ENCODE measurements around the gene SF3A2.

DNA sequence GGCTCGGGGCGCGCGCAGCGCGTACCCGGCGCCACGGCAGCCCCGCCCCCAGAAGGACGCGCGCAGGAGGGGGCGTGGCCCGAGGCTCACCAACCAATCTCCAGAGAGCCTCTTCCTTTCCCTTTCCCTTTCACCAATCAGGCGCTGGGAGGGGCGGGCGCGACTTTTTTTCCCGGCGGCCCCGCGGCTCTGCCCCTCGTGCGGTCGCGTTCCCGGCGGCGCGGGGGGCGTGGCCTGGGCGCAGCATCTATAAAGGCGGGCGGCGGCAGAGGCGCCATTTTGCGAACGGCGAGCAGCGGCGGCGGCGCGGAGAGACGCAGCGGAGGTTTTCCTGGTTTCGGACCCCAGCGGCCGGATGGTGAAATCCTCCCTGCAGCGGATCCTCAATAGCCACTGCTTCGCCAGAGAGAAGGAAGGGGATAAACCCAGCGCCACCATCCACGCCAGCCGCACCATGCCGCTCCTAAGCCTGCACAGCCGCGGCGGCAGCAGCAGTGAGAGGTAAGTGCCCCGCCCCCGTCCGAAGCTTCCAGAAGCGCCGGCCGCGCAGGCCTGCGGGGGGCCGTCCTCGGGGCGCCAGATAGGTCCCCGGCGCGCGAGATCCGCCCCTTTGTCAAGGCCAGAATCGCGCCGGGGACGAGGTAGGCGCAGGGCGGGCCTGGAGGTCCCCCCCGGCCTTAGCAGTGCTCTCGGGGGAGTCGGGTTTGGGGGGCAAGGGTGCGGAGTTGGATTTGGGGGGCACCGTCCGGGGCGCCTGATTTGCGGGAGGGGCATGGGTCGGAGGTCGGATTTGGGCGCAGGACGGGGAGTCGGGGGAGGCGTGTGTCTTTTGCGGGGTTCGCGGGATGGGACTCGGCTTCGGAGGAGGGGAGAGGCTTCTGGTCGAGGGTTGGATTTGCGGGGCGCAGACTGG is 32.9 kb downstream of the SF3A2 start:
- TF ChIP-seq EZH2 (IDR thresholded peaks at IDR 0.05; ENCODE audit: borderline replicate concordance, low read depth, low read length, severe bottlenecking), result no peak
- peak; percentile 99 for TF ChIP-seq POLR2A (IDR thresholded peaks at IDR 0.05; ENCODE audit: low read depth, low read length)
- TF ChIP-seq, protein P1, sequence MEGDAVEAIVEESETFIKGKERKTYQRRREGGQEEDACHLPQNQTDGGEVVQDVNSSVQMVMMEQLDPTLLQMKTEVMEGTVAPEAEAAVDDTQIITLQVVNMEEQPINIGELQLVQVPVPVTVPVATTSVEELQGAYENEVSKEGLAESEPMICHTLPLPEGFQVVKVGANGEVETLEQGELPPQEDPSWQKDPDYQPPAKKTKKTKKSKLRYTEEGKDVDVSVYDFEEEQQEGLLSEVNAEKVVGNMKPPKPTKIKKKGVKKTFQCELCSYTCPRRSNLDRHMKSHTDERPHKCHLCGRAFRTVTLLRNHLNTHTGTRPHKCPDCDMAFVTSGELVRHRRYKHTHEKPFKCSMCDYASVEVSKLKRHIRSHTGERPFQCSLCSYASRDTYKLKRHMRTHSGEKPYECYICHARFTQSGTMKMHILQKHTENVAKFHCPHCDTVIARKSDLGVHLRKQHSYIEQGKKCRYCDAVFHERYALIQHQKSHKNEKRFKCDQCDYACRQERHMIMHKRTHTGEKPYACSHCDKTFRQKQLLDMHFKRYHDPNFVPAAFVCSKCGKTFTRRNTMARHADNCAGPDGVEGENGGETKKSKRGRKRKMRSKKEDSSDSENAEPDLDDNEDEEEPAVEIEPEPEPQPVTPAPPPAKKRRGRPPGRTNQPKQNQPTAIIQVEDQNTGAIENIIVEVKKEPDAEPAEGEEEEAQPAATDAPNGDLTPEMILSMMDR (IDR thresholded peaks at IDR 0.05; ENCODE audit: extremely low read depth in 1 of 2, insufficient read depth in 1 of 2, low read depth in 1 of 2, low read length in 2 of 2), result no peak
- TF ChIP-seq JUN (IDR thresholded peaks at IDR 0.05; ENCODE audit: borderline replicate concordance, insufficient read depth, insufficient read length, low read depth), result no peak
- peak; percentile 99 for TF ChIP-seq POLR2AphosphoS5 (IDR thresholded peaks at IDR 0.05; ENCODE audit: insufficient read depth, low read depth, low read length)
- TF ChIP-seq, protein P2, sequence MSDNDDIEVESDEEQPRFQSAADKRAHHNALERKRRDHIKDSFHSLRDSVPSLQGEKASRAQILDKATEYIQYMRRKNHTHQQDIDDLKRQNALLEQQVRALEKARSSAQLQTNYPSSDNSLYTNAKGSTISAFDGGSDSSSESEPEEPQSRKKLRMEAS (IDR thresholded peaks at IDR 0.05; ENCODE audit: insufficient read depth, insufficient read length), result peak; percentile 17
- no peak for TF ChIP-seq MYC (IDR thresholded peaks at IDR 0.05; ENCODE audit: low read depth, low read length)

Data from endothelial cell of umbilical vein (primary cell).